LNCAP (cell line): ENCODE results near the gene LPCAT1.

Source experiments
- TF ChIP-seq, protein P1 (sequence below): fragments of 450-650 bp; IDR thresholded peaks from 2 replicates; pipeline ENCODE4 v1.5.1; 2017; ENCODE audit warnings: mild to moderate bottlenecking

The LPCAT1 gene

DNA sequence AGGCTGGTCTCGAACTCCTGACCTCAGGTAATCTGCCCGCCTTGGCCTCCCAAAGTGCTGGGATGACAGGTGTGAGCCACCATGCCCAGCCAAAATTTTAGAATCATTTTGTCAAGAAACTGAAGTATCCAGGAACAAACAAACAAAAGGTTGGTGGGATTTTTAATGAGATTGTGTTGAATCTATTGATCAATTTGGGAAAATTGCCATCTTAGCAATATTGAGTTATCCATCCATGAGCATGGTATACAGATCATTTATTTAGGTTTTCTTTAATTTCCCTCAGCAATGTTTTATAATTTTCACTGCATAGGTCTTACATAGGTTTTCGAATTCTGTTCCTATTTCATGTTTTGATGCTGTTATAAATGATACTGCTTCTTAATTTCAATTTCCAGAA, 5.7 kb upstream of the LPCAT1 start:
- TF ChIP-seq, protein P1, sequence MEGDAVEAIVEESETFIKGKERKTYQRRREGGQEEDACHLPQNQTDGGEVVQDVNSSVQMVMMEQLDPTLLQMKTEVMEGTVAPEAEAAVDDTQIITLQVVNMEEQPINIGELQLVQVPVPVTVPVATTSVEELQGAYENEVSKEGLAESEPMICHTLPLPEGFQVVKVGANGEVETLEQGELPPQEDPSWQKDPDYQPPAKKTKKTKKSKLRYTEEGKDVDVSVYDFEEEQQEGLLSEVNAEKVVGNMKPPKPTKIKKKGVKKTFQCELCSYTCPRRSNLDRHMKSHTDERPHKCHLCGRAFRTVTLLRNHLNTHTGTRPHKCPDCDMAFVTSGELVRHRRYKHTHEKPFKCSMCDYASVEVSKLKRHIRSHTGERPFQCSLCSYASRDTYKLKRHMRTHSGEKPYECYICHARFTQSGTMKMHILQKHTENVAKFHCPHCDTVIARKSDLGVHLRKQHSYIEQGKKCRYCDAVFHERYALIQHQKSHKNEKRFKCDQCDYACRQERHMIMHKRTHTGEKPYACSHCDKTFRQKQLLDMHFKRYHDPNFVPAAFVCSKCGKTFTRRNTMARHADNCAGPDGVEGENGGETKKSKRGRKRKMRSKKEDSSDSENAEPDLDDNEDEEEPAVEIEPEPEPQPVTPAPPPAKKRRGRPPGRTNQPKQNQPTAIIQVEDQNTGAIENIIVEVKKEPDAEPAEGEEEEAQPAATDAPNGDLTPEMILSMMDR, result no peak

DNA sequence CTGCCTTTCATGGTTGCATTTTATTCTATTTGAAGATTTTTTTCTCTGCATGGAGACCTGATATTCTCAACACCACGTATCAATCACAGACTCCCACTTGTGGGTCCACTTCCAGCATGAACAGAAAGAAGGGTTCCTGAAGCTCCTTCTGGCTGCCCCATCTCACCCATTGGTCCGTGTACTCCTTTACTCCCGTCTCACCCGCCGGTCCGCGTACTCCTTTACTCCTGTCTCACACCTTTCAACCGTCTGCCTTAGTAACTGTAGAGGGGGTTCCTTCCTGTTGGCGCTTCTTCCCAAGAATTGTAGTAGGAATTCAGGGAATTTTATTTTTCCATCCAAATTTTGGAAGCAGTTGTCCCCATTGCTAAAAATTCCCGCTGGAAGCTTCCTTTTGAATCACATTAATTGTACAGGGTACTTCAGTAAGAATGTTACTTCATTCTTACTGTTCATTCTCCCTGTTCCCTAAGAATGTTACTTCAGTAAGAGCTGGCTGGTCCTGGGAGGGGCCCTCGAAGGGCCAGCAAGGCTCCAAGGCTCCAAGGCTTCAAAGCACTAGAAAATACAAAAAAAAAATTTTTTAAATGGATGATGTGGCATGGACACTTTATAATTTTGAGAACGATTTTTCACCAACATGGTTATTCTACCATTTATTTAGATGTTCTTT, 3.9 kb upstream of the LPCAT1 start:
- TF ChIP-seq, protein P1, result no peak

DNA sequence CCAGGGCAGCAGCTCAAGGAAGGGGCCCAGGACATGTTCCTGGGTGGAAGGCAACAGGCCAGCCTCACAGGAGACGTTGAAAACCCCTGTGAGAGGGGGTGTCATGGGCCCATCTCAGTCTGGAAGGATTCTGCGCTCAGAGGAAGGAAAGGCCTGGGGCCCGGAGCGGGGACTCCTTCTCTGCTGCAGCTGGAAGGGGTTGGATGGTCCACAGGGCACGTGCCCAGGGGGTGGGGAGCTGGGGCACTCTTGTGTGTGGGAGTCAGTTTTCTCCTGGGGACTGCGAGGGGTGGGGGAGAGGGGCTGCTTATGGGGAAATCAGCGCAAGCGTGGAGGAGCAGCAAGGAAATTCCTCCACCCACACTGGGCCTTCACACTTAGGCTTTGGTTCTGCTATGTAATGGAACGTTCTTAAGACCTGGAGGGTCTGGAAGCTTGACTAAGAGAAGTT, 2.9 kb upstream of the LPCAT1 start:
- TF ChIP-seq, protein P1, result no peak

DNA sequence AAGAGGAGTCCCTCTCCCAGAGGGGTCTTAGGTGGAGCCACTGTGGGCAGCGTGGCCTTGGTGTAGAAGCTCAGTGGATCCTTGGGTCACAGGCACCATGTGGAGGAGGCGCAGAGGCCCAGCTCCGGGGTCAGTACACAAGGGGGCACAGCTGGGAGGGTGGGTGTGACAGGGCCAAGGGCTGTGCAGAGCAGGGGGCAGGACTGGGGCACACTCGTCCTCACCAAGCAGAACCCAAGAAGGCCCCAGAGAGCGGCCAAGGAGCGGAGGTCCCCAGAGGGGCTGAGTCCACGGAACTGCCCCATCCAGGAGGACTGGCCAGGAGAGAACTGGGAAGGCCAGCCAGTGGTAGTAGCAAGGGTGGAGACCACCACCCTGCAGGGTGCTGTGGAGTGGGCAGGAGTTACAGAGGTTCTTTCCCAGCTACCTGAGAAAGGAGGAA, 2.5 kb upstream of the LPCAT1 start:
- TF ChIP-seq, protein P1, result no peak

DNA sequence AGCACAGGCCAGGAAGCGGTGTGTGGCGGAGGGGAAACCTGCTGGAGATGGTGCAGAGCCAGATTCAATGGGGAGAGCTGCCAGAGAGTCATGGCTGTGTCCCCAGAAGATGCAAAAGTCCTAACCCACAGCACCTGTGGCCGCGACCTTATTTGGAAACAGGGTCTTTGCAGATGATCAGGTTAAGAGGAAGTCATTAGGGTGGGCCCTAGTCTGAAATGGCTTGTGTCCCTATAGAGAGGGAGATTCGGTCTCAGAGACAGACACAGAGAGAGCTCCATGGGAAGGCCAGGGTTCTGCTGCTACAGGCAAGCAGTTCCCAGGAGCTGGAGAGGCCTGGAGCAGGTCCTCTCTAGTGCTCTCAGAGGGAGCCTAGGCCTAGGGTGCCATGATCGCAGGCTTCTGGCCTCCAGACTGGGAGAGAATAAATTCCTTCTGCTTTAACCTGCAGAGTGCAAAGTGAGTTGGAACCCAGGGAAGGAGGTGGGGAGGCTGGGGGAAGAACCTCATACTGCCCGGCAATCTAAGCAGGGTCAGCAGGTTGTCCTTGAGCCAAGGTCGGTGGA, 1.9 kb upstream of the LPCAT1 start:
- TF ChIP-seq, protein P1, result no peak

DNA sequence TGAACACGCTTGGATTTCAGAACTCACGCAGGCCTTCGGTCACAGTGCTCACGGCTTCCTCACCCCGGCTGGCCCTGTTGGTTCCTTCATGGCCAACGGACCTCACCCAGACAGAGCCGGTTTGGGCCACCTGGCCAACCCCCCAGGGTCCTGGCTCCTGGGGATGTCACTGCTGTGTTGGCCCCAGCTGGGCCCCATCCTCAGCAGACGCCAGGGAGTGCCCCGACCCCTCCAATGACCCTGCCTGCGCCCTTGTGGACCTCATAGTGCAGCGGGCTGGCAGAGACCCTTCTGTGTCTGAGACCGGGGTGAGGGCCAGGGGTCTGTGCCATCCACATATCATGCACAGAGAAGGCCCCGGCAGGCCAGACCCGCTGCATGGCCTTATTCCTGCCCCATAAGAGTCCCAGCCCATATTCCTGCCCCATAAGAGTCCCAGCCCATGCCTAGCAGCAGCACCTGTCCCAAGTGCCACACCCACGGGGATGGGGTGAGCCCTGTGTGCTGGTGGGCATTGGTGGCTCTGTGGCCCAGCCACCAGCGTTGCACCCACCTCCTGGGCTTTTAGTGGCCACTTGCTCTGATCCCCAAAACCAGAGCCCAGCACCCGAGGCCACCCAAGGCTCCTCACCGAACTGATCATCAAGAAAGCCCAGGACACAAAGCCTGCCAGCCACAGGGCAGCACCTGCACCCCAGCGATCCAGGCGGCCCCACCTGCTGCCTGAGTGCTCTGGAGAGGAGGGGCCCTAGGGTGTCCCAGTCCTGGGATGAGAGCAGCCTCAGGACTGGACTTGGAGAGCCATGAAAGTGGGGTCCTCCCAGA, 1.3 kb upstream of the LPCAT1 start:
- TF ChIP-seq, protein P1, result no peak

DNA sequence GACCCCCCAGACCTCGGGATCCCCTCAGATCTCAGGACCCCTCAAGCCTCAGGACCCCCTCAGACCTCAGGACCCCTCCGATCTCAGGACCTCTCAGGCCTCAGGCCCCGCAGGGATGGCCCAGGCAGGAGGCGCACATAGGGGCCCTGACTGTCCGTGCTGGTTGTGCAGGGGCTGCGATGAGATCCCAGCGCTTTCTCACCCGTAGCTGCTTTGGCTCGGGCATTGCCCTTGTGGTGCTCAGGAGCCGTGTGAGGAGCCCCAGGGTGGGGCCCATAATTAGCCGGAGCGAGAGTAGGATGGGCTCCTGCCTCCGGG, 680 bp upstream of the LPCAT1 start:
- TF ChIP-seq, protein P1, result no peak
